Right lobe of liver (tissue), 6 donors: ENCODE data around the gene CACNA1C. TPM values are rescaled to one million over a fixed set of nuclear protein-coding genes. Genes with fewer than 3 reads are reported as not detected.

Source experiments
- ATAC-seq, 4 donors: fragments of 200-7000 bp; cut with Tn5 transposase; one replicate each; pipeline ENCODE4 v1.9.1; 2020; ENCODE audit warnings: mild to moderate bottlenecking in 4 of 4, moderate library complexity in 4 of 4
- DNase-seq, 3 donors: peaks; one replicate each; pipeline ENCODE4 v3.0.0-alpha.2; 2020
- H3K27ac ChIP-seq, 3 donors: fragments of 200-600 bp; one replicate each; pipeline ENCODE4 v1.8.0; 2022
- H3K27me3 ChIP-seq, 2 donors: fragments of 200-600 bp; one replicate each; pipeline ENCODE4 v1.8.0; 2022
- H3K36me3 ChIP-seq, 4 donors: fragments of 200-600 bp; sonication (generic) in 1 of 4; one replicate each; pipeline versions ENCODE4 v1.5.1 to v1.8.0; 2017 to 2022; ENCODE audit warnings: control low read depth in 1 of 4
- H3K4me1 ChIP-seq, 4 donors: fragments of 200-600 bp; sonication (generic) in 1 of 4; one replicate each; pipeline versions ENCODE4 v1.5.1 to v1.8.0; 2017 to 2022; ENCODE audit warnings: control low read depth in 1 of 4
- H3K4me3 ChIP-seq, 3 donors: fragments of 200-600 bp; one replicate each; pipeline ENCODE4 v1.8.0; 2022
- H3K9me3 ChIP-seq, 4 donors: fragments of 200-600 bp; sonication (generic) in 1 of 4; one replicate each; pipeline versions ENCODE4 v1.5.1 to v1.8.0; 2017 to 2022; ENCODE audit warnings: control low read depth in 1 of 4
- POLR2A ChIP-seq: fragments of 450-650 bp; IDR thresholded peaks from one replicate; pipeline ENCODE4 v1.6.1; 2017; ENCODE audit warnings: antibody characterized with exemption, mild to moderate bottlenecking
- WGBS: methylation state at CpG from one replicate; pipeline ENCODE4 v1.1.6; 2018; ENCODE audit warnings: low coverage, low lambda C conversion rate; ENCODE audit not compliant: insufficient coverage; ENCODE audit errors: missing lambda C conversion rate; 5-methylcytosine and 5-hydroxymethylcytosine counted together
- intact Hi-C, 2 donors: fragments of 100-400 bp; cut with DNase I; formaldehyde crosslinking; loops; one replicate each; pipeline versions ENCODE4 v1.11.2 to v1.14.1; 2022
- total RNA-seq, 6 experiments: library from RNA; depleted of rRNA in 2 of 6; stranded (reverse); fragments of >200 nt in 2 of 6; fragmentation: NEBNext Ultra II Directional in 3 of 6; extraction: Animal tissue kit (Norgen Biotek cat#: 25700) in 3 of 6; gene quantifications; one replicate each; pipeline versions ENCODE4 v1.1.0 to v1.2.4, GENCODE V29; 2016 to 2023
- TF ChIP-seq, protein P1 (sequence below), 4 donors: fragments of 200-600 bp in 3 of 4; fragments of 450-650 bp in 1 of 4; IDR thresholded peaks; one replicate each; pipeline versions ENCODE4 v1.5.1 to v1.8.0; 2016 to 2022; ENCODE audit warnings: antibody characterized with exemption in 4 of 4, mild to moderate bottlenecking in 2 of 4
- donor health status: DM: no; HTN: yes; CAD: no.
- donor health status: DM: no; HTN: no; CAD: no.
- donor health status: DM: no; HTN: no; CAD: no.
- donor health status: DM: no; HTN: yes; CAD: no.
- donor health status: DM: no; HTN: yes; CAD: no.

The CACNA1C gene
- total RNA-seq, 6 experiments from 2014 or later = 0.18 to 1.0 (median 0.57) TPM

DNA sequence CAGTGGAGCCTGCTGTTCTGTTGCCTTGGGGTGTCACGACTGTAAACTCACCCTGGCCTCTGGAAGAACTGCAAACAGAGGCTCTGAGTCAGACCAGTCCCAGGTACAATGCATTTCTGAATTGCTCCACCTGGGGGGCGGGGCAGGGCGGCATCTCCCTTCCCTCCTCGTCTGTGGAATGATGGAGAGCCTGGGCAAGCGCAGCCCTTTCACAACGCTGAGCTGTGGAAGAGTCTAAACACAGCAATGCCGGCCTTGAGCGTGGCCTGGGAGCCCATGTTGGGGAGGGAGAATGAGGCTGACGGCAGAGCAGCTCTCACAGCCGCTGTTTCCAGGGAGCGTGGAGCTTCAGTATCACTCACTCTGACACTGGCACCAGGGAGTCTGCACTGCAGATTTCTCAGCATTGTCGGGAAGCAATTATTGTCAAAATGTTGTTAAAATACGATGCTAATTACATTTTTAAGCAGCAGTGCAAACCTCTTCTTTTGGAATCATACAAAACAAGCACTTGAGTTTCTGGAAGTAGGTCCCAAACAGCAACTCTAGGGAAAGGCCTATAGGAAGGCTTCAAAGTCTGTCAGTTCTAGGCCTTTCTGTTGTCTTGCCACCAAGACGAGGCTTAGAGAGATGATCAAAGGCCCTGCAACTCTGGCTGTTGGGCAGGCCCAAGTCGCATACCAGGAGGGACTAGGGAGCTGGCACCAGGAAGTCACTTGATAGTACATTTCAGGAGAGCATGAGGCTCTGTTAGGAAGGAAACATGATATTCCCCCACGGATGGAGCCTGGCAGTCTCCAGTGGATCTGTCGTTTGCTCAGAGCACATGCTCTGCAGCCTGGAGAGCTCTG lies 498.0 kb downstream of the CACNA1C start:
- ATAC-seq = no peak
- WGBS = 52% methylated on average over 12 of the region's 17 CpGs
- intact Hi-C loops = no loop called here
- Histone ChIP-seq H3K36me3 (no peaks in the 10 kb centered on the region), H3K4me3 (no peak overlapping the region), H3K27ac (no peak overlapping the region), H3K4me1 (no peaks in the 10 kb centered on the region), H3K27me3 (no peaks in the 10 kb centered on the region), H3K9me3 (no peaks in the 10 kb centered on the region)
- no peak for TF ChIP-seq POLR2A
- TF ChIP-seq, protein P1, sequence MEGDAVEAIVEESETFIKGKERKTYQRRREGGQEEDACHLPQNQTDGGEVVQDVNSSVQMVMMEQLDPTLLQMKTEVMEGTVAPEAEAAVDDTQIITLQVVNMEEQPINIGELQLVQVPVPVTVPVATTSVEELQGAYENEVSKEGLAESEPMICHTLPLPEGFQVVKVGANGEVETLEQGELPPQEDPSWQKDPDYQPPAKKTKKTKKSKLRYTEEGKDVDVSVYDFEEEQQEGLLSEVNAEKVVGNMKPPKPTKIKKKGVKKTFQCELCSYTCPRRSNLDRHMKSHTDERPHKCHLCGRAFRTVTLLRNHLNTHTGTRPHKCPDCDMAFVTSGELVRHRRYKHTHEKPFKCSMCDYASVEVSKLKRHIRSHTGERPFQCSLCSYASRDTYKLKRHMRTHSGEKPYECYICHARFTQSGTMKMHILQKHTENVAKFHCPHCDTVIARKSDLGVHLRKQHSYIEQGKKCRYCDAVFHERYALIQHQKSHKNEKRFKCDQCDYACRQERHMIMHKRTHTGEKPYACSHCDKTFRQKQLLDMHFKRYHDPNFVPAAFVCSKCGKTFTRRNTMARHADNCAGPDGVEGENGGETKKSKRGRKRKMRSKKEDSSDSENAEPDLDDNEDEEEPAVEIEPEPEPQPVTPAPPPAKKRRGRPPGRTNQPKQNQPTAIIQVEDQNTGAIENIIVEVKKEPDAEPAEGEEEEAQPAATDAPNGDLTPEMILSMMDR (IDR thresholded peaks at IDR 0.05) = no peak
- DNase-seq = no peak

DNA sequence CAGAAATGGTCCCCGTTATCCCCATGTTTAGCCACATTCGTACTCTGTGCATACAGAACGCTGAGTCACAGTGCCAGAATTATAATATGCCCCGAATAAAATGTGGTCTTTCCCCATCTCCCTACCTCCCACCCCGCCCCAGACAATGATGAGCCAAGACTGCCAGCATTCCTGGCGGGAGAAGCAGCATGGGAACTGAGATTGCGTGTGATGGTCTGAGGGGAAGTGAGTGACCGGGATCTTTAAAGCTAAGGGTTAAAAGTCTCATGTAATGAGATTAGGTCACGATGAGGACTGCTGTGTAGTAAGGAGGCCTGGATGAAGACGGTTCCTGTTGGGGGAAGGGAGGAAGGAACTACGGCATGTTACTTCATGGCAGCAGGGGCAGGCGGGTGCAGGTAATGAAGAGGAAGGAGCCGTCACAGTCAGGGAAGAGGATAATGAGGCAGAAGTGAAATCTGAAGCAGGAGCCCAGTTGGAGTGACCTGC lies 498.7 kb downstream of the CACNA1C start:
- H3K4me1 ChIP-seq = no peaks in the 10 kb centered on the region
- H3K36me3 ChIP-seq = no peaks in the 10 kb centered on the region
- no peaks in the 10 kb centered on the region for H3K9me3 ChIP-seq
- peak in 1 of 4 donors; percentile 17 for ATAC-seq
- WGBS = 53% methylated on average over 12 of the region's 13 CpGs
- no peaks in the 10 kb centered on the region for H3K27me3 ChIP-seq
- no peak overlapping the region for H3K27ac ChIP-seq
- no peak for DNase-seq
- H3K4me3 ChIP-seq = no peak overlapping the region
- intact Hi-C loops = no loop called here
- TF ChIP-seq, protein P1 (IDR thresholded peaks at IDR 0.05) = no peak
- TF ChIP-seq POLR2A = no peak

DNA sequence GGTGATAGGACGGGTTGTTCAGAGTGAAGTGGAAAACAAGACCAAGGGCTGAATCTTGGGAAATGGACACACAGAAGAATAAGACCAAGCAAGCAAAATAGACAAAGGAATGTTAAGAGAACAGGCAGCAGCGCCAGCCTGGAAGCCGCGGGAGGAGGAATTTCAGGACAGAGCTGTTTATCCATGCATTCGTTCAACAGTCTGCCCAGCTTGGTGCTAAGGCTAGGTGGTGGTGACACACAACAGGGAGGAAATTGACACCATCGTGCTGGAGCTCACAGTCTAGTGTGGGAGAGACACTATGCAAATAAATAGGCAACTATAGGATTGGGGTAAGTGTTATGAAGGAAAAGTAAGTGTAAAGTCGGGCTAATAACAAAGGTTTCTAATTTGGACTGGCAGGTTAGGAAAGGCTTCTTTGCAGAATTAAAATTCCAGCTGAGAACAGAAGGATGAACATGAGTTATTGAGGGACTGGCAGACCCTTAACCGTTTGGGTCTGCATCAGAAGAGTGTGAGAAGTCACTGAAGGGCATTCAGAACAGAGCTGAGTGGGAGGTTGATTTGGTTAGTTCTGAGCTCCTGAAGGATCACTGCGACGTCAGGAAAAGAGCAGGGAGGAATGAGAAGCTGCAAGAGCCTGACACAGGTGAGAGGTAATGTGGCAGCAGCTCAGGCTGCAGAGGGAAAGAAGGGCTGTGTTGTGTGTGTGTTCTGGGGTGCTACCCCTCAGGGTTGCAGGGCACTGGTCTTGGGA lies 499.4 kb downstream of the CACNA1C start:
- DNase-seq (no peak), ATAC-seq (no peak)
- H3K4me3 ChIP-seq = no peak overlapping the region
- intact Hi-C loops = no loop called here
- no peaks in the 10 kb centered on the region for H3K27me3 ChIP-seq
- no peaks in the 10 kb centered on the region for H3K36me3 ChIP-seq
- WGBS = 66% methylated on average over 10 of the region's 10 CpGs
- TF ChIP-seq, protein P1 (IDR thresholded peaks at IDR 0.05) = no peak
- TF ChIP-seq POLR2A = no peak
- H3K27ac ChIP-seq = no peak overlapping the region
- no peaks in the 10 kb centered on the region for H3K9me3 ChIP-seq
- H3K4me1 ChIP-seq = no peaks in the 10 kb centered on the region

DNA sequence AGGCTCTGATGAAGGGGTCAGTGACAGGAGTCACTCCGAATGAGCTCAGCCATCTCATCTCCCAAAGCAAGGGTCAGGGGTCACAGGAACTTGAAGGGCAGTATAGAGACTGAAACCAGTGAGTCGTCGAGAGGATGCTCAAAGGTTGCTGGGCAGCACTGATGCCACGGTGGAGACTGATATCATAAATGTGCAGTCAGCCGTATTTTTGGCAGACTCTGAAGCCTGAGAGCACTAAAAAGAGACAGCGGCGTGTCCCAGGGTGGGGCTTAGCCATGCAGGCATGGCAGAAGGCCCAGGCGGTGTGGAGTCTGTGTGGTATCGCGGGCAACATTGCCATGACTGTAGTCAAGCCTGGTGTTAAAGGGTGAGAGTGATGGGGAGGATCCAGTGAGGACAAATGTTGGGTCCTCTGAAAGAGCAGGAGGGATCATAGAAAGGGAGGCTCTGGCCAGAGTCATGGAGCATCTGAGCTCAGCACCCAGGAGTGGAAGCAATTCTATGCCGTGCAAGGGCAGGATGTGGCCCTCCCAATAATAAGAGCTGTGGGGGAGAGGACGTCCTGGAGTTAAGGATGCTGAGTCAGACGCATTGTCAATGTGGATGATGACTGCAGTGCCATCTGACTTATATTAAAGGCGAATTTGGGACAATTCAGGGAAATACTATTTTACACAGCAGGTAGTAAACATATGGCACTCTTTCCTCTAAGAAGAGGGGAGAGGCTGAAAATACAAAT lies 500.8 kb downstream of the CACNA1C start:
- DNase-seq (no peak), ATAC-seq (peak in 3 of 4 donors; percentile 14 to 34 (median 30))
- intact Hi-C loops = no loop called here
- Histone ChIP-seq H3K36me3 (no peaks in the 10 kb centered on the region), H3K4me3 (no peak overlapping the region), H3K4me1 (no peaks in the 10 kb centered on the region), H3K27me3 (no peaks in the 10 kb centered on the region), H3K9me3 (no peaks in the 10 kb centered on the region), H3K27ac (no peak overlapping the region)
- TF ChIP-seq POLR2A = no peak
- 63% methylated on average over 13 of the region's 14 CpGs for WGBS
